ENCODE measurements around the gene STPG3. TPM values are rescaled to one million over a fixed set of nuclear protein-coding genes. Genes with fewer than 3 reads are reported as not detected.

Gene STPG3
- total RNA-seq, 2 donors from 2014 or later, result 0.63 TPM; not detected in 1

GRCh38 chr9:137275203-137275587 lies 24.1 kb downstream of the STPG3 start:
- Mint-ChIP-seq H3K36me3 (ENCODE audit: insufficient read depth in 2 of 2) (peaks cover 0 to 2% of the 10 kb centered on the region in 2 donors), H3K27me3 (ENCODE audit: low read depth) (no peaks in the 10 kb centered on the region), H3K4me1 (ENCODE audit: low read depth) (peaks cover 23% of the 10 kb centered on the region), H3K9me3 (no peaks in the 10 kb centered on the region), H3K4me3 (no peak overlapping the region), H3K27ac (no peak overlapping the region)
- no peak for ATAC-seq (replicated peaks in 1 of 2)
- DNase-seq, result no peak

DNA sequence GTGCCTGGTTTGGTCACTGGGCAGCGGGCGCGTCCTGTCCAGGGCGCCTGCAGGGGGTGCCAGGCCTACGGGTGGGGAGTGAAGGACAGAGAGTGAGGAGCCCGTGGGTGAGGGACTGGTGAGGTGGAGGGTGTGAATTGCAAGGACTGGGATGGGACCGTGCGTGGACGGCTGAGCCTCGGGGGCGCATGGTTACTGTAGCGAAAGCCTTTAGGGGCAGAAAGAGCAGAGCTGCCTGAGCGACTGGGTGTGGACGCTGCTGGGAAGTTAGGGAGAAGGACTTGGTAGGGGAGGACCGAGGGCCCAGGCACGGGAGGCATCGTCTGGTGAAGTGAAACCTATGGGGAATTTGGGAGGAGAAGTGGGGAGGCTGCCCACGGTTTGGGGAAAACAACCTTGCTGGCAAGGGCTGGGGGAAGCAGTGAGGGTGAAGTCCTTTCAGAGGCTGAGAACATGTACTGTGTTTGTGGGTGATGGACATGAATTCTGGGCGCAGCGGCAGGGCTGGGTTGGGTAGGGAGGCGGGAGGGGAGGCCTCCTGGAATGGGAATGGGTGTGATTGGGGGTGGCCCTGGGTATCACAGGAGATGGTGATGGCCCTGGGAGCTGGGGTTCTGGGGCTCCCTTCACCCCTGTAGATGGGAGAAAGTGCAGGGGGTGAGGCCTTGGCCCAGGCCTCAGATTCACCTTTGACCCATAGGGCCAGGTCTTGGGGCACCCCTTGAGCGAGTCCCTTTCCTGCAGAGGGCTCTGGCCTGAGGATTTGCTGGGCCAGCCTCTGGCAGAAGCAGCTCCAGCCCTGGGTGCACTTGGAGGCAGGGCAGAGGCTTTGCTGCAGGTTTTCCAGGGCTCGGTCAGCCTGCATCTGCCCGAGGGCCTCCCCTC lies 24.7 kb downstream of the STPG3 start:
- peaks cover 20% of the 10 kb centered on the region for H3K4me1 Mint-ChIP-seq (ENCODE audit: low read depth)
- H3K27me3 Mint-ChIP-seq (ENCODE audit: low read depth), result no peaks in the 10 kb centered on the region
- peaks cover 0 to 2% of the 10 kb centered on the region in 2 donors for H3K36me3 Mint-ChIP-seq (ENCODE audit: insufficient read depth in 2 of 2)
- DNase-seq (no peak), ATAC-seq (replicated peaks in 1 of 2) (no peak)
- no peaks in the 10 kb centered on the region for H3K9me3 Mint-ChIP-seq
- no peak overlapping the region for H3K4me3 Mint-ChIP-seq
- no peak overlapping the region for H3K27ac Mint-ChIP-seq

- no peak overlapping the region for H3K27ac Mint-ChIP-seq
- no peak for DNase-seq
- H3K4me3 Mint-ChIP-seq, result peak overlapping the region; percentile 86 to 95
- H3K27me3 Mint-ChIP-seq (ENCODE audit: low read depth), result no peaks in the 10 kb centered on the region
- no peaks in the 10 kb centered on the region for H3K9me3 Mint-ChIP-seq
- H3K36me3 Mint-ChIP-seq (ENCODE audit: insufficient read depth in 2 of 2), result peaks cover 0 to 2% of the 10 kb centered on the region in 2 donors
- H3K4me1 Mint-ChIP-seq (ENCODE audit: low read depth), result peaks cover 12% of the 10 kb centered on the region
- ATAC-seq (replicated peaks in 1 of 2), result no peak
Observed at GRCh38 chr9:137276473-137277328, 25.6 kb downstream of the STPG3 start.

DNA sequence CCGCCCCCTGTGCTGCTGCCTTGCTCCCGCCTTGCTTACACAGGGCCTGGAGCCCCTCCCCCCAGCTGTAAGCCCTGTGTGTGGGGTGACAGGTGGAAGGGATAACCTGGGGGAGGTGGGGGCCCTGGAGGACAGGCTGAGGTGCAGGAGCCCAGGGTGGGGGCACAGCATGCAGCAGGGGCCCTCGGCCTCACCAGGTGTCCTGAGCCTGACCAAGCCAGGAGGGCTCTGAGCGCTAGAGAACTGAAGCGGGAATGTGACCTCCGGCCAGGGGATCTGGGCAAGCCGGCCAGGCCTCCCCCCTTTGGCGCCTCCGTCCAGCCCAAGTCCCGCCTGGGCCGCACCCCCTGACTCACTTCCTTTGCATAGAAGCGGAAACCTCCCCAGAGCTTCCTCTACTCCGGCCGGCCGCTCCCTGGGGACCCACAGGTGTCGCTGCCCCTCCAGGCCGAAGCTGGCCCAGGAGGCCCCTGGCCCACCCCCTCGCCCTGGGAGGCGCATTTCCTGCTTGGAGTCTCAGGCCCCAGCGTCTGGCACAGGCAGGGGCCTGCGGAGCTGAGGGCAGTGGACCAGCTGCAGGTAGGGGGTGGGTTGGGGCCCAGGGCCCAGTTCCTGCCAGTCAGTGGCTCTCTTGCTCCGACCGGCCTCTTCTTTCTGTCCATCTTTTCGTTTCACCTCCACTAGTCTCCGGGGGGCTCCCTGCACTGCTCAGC lies 26.4 kb downstream of the STPG3 start, which contains the start of gene TOR4A:
Gene TOR4A, plus strand, starts transcription at position 398 of the 713 bp plus-strand sequence. CDS start 964 bp downstream, outside the sequence.
- peak within 1 kb of the TSS; percentile 4 for H3K27ac Mint-ChIP-seq
- H3K27me3 Mint-ChIP-seq (ENCODE audit: low read depth), result peaks cover 7% of the 10 kb centered on the region
- H3K4me1 Mint-ChIP-seq (ENCODE audit: low read depth), result peaks cover 12% of the 10 kb centered on the region
- H3K4me3 Mint-ChIP-seq, result peak within 1 kb of the TSS; percentile 86 to 95
- DNase-seq (peak; percentile 58 to 73), ATAC-seq (replicated peaks in 1 of 2) (peak; percentile 75 to 86)
- no peaks in the 10 kb centered on the region for H3K9me3 Mint-ChIP-seq
- peaks cover 0 to 2% of the 10 kb centered on the region in 2 donors for H3K36me3 Mint-ChIP-seq (ENCODE audit: insufficient read depth in 2 of 2)

- Mint-ChIP-seq H3K9me3 (no peaks in the 10 kb centered on the region), H3K4me1 (ENCODE audit: low read depth) (peaks cover 12% of the 10 kb centered on the region), H3K36me3 (ENCODE audit: insufficient read depth in 2 of 2) (peaks cover 0 to 2% of the 10 kb centered on the region in 2 donors), H3K4me3 (peak overlapping the region; percentile 86 to 95), H3K27me3 (ENCODE audit: low read depth) (peaks cover 10% of the 10 kb centered on the region), H3K27ac (no peak overlapping the region)
- ATAC-seq (replicated peaks in 1 of 2), result peak in 1 of 2 donors; percentile 21
- DNase-seq, result no peak
Observed at GRCh38 chr9:137278061-137278701, 27.1 kb downstream of the STPG3 start.

GRCh38 chr9:137278721-137279711 lies 27.9 kb downstream of the STPG3 start:
- no peaks in the 10 kb centered on the region for H3K36me3 Mint-ChIP-seq (ENCODE audit: insufficient read depth in 2 of 2)
- H3K4me1 Mint-ChIP-seq (ENCODE audit: low read depth), result peaks cover 12% of the 10 kb centered on the region
- ATAC-seq (replicated peaks in 1 of 2) (no peak), DNase-seq (no peak)
- H3K27ac Mint-ChIP-seq, result no peak overlapping the region
- H3K9me3 Mint-ChIP-seq, result no peaks in the 10 kb centered on the region
- H3K4me3 Mint-ChIP-seq, result no peak overlapping the region
- H3K27me3 Mint-ChIP-seq (ENCODE audit: low read depth), result peaks cover 10% of the 10 kb centered on the region

- no peaks in the 10 kb centered on the region for H3K9me3 Mint-ChIP-seq
- peaks cover 12% of the 10 kb centered on the region for H3K4me1 Mint-ChIP-seq (ENCODE audit: low read depth)
- peaks cover 10% of the 10 kb centered on the region for H3K27me3 Mint-ChIP-seq (ENCODE audit: low read depth)
- ATAC-seq (replicated peaks in 1 of 2) (no peak), DNase-seq (no peak)
- no peak overlapping the region for H3K4me3 Mint-ChIP-seq
- no peak overlapping the region for H3K27ac Mint-ChIP-seq
- H3K36me3 Mint-ChIP-seq (ENCODE audit: insufficient read depth in 2 of 2), result no peaks in the 10 kb centered on the region
Observed at GRCh38 chr9:137279741-137280473, 28.8 kb downstream of the STPG3 start.

DNA sequence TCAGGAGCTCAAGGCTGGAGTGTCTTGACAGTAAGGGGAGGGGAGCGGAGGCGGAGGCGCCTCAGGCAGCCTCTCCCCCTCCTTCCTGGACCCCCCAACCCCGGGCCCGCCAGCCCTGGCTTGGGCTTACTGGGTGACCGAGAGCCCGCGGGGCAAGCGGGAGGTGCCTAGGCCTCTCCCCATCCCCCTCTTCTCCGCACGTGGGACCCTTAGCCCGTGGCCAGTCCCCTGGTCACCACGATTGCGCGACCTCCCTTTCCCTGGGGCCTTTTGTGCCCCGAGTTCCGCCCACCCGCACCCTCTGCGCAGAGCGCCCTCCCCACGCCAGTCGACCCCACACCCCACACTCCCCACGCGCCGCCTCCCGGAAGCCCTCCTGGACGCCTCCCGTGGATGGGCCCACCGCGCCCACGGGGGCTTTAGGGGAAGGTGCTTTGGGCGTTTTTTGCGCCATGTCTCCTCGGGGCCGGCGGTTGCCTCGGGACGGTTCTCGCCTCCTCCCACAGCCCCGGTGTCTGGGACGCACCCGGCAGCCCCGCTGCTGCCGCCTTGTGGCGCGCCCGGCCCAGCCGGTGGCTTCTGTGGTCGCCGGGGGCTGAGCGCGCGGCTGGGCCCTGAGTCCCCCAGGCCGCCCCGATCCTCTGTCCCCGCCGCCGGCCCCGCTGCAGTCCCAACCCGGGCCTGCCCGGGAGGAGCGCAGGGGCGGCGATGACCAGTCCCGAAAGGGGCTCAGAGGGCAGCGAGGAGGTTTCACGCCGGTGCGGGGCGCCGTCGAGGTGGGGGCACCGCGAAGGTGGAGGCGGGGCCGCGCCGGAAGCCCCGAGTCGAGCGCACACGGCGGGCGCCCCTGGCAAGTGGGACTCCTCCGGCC lies 29.6 kb downstream of the STPG3 start:
- peaks cover 10% of the 10 kb centered on the region for H3K27me3 Mint-ChIP-seq (ENCODE audit: low read depth)
- DNase-seq, result no peak
- ATAC-seq (replicated peaks in 1 of 2), result peak in 1 of 2 donors; percentile 38
- no peaks in the 10 kb centered on the region for H3K36me3 Mint-ChIP-seq (ENCODE audit: insufficient read depth in 2 of 2)
- no peak overlapping the region for H3K4me3 Mint-ChIP-seq
- H3K9me3 Mint-ChIP-seq, result no peaks in the 10 kb centered on the region
- H3K27ac Mint-ChIP-seq, result no peak overlapping the region
- peaks cover 12% of the 10 kb centered on the region for H3K4me1 Mint-ChIP-seq (ENCODE audit: low read depth)

DNA sequence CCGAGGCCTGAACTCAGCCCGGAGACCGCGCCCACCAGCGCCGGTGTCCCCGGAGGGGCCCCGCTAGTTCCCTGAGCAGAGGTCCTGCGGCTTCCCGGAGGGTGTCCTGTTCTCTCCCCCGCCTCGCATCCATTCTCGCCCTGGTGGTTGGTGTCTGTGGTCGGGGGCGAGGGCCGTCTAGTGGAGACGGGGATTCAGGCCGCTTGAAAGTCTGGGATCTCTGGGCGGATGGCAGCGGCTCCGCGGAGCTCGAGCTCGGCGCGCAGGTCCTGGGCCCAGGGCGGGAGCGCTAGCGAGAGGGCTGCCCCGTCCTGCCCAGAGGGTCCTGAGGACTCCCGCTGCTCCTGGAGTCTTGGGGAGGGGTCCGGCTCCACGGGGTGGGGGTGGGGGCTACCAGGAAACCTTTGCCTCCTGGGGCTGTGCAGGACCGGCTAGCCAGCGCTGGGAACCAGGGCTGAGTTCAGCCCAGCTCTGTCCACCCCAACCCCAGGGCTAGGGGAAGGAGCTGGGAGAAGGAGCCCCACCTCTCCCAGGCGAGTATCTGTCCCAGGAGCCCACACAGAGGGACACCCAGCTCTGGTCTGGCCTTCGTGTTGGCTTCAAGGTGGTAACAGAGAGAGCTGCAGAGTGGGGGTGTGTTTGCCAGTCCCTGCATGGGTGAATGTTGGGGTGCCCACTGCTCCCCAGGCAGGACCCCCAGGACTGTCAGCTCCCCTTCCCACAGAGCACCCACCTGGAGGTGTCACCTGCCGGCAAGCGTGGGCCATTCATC lies 30.4 kb downstream of the STPG3 start:
- Mint-ChIP-seq H3K4me1 (ENCODE audit: low read depth) (peaks cover 11% of the 10 kb centered on the region), H3K27ac (no peak overlapping the region), H3K4me3 (no peak overlapping the region), H3K27me3 (ENCODE audit: low read depth) (peaks cover 10% of the 10 kb centered on the region), H3K9me3 (no peaks in the 10 kb centered on the region), H3K36me3 (ENCODE audit: insufficient read depth in 2 of 2) (no peaks in the 10 kb centered on the region)
- no peak for DNase-seq
- no peak for ATAC-seq (replicated peaks in 1 of 2)

- ATAC-seq (replicated peaks in 1 of 2), result peak; percentile 52 to 73
- peaks cover 9% of the 10 kb centered on the region for H3K27me3 Mint-ChIP-seq (ENCODE audit: low read depth)
Observed at GRCh38 chr9:137286975-137287383, 35.9 kb downstream of the STPG3 start.

More at GRCh38 chr9:137286975-137287383, 35.9 kb downstream of the STPG3 start:
- H3K27ac Mint-ChIP-seq, result no peak overlapping the region
- no peak overlapping the region for H3K4me3 Mint-ChIP-seq
- no peak for DNase-seq
- no peaks in the 10 kb centered on the region for H3K36me3 Mint-ChIP-seq (ENCODE audit: insufficient read depth in 2 of 2)
- no peaks in the 10 kb centered on the region for H3K4me1 Mint-ChIP-seq (ENCODE audit: low read depth)
- H3K9me3 Mint-ChIP-seq, result no peaks in the 10 kb centered on the region
